A673 (cell line): Measurements from ENCODE around the gene ATXN10. TPM values are rescaled to one million over a fixed set of nuclear protein-coding genes. Genes with fewer than 3 reads are reported as not detected.

Experiments
- BruUV-seq: library from RNA; stranded (reverse); fragments of 400-500 nt; replicated peaks from 2 replicates; lab custom pipeline; 2021; lab: Mats Ljungman, UMichigan
- CTCF ChIA-PET: fragments of 300-600 bp; sonication (Branson Sonifier 250); formaldehyde crosslinking; loops from one replicate; lab custom pipeline; 2022; ENCODE audit warnings: antibody characterized with exemption; lab: Charles Lee
- POLR2A ChIA-PET: fragments of 300-600 bp; sonication (Branson Sonifier 250); formaldehyde crosslinking; loops from one replicate; lab custom pipeline; 2022; ENCODE audit warnings: antibody characterized with exemption; ENCODE audit not compliant: low non-redundant PET; lab: Charles Lee
- DNase-seq: peaks from one replicate; pipeline ENCODE4 v3.0.0-alpha.2; 2015; ENCODE audit warnings: low spot score
- H3K27ac ChIP-seq: fragments of 200-600 bp; sonication (generic); 2 replicates; pipeline ENCODE4 v1.5.1; 2016; ENCODE audit warnings: mixed run types, low read depth, mild to moderate bottlenecking, mixed read lengths, antibody characterized with exemption, low read length; ENCODE audit not compliant: poor library complexity, severe bottlenecking
- H3K27me3 ChIP-seq: fragments of 200-600 bp; sonication (generic); replicated peaks from 2 replicates; pipeline ENCODE4 v1.6.1; 2017; ENCODE audit warnings: mixed run types, low read depth, mild to moderate bottlenecking, mixed read lengths, antibody characterized with exemption, low read length; ENCODE audit not compliant: insufficient read depth, poor library complexity
- H3K36me3 ChIP-seq: fragments of 200-600 bp; sonication (generic); 2 replicates; pipeline ENCODE4 v1.6.1; 2016; ENCODE audit warnings: mixed run types, mild to moderate bottlenecking, mixed read lengths, antibody characterized with exemption, low read length; ENCODE audit not compliant: insufficient read depth, poor library complexity, severe bottlenecking
- H3K4me1 ChIP-seq: fragments of 200-600 bp; sonication (generic); 2 replicates; pipeline ENCODE4 v1.6.1; 2017; ENCODE audit warnings: mixed run types, mild to moderate bottlenecking, mixed read lengths, antibody characterized with exemption, low read length; ENCODE audit not compliant: insufficient read depth, poor library complexity, severe bottlenecking
- H3K4me3 ChIP-seq: fragments of 200-600 bp; sonication (generic); 2 replicates; pipeline ENCODE4 v1.5.1; 2016; ENCODE audit warnings: low read depth, mixed run types, mild to moderate bottlenecking, mixed read lengths, low read length; ENCODE audit not compliant: poor library complexity, severe bottlenecking
- H3K9me3 ChIP-seq: fragments of 200-600 bp; sonication (generic); 2 replicates; pipeline ENCODE4 v1.6.1; 2016; ENCODE audit warnings: mixed run types, low read depth, mild to moderate bottlenecking, mixed read lengths, antibody characterized with exemption, low read length; ENCODE audit not compliant: poor library complexity, severe bottlenecking
- CTCF ChIP-seq: fragments of 300-800, 200-600 bp; sonication (generic); conservative IDR thresholded peaks from 2 replicates; pipeline ENCODE4 v1.5.1; 2017; ENCODE audit warnings: low read depth, mild to moderate bottlenecking, antibody characterized with exemption, low read length, moderate library complexity, mixed read lengths
- EZH2 ChIP-seq: fragments of 200-600 bp; sonication (generic); IDR thresholded peaks from 2 replicates; pipeline ENCODE4 v1.6.1; 2017; ENCODE audit warnings: borderline replicate concordance, low read depth, mild to moderate bottlenecking, mixed read lengths, antibody characterized with exemption, low read length; ENCODE audit not compliant: poor library complexity, severe bottlenecking
- intact Hi-C: fragments of 100-400 bp; cut with micrococcal nuclease; formaldehyde crosslinking; loops from one replicate; pipeline ENCODE4 v1.10.0; 2022; ENCODE audit not compliant: unreplicated experiment
- total RNA-seq: library from RNA; stranded (reverse); gene quantifications from 2 replicates; pipeline ENCODE4 v1.2.3, GENCODE V29; 2021

Gene ATXN10
- total RNA-seq, 1 experiment from 2014 or later = 294 TPM

- H3K36me3 ChIP-seq = no peaks in the 10 kb centered on the region
- CTCF ChIA-PET = no interaction called here
- H3K4me3 ChIP-seq = no peak overlapping the region
- H3K27ac ChIP-seq = no peak overlapping the region
- POLR2A ChIA-PET = no interaction called here
- no peak for DNase-seq
- H3K27me3 ChIP-seq = no peaks in the 10 kb centered on the region
- TF ChIP-seq CTCF (no peak), EZH2 (no peak)
- peaks cover 2% of the 10 kb centered on the region for H3K4me1 ChIP-seq
- no TSS peak for BruUV-seq
- H3K9me3 ChIP-seq = no peaks in the 10 kb centered on the region
- intact Hi-C loops = no loop called here
These were observed 20.9 kb upstream of the ATXN10 start for GRCh38 chr22:45650721-45651120.

GRCh38 chr22:45651931-45652528, 19.6 kb upstream of the ATXN10 start:
- Histone ChIP-seq H3K27ac (no peak overlapping the region), H3K4me3 (no peak overlapping the region), H3K36me3 (no peaks in the 10 kb centered on the region), H3K9me3 (no peaks in the 10 kb centered on the region), H3K4me1 (no peaks in the 10 kb centered on the region), H3K27me3 (no peaks in the 10 kb centered on the region)
- TF ChIP-seq CTCF (no peak), EZH2 (no peak)
- intact Hi-C loops = no loop called here
- no TSS peak for BruUV-seq
- POLR2A ChIA-PET = interaction anchor here (0.6 to 0.7 kb wide), 2 partner anchors 49 to 204 kb away, joined by 3 read pairs; no protein-coding TSS in a partner anchor
- CTCF ChIA-PET = no interaction called here
- no peak for DNase-seq

DNA sequence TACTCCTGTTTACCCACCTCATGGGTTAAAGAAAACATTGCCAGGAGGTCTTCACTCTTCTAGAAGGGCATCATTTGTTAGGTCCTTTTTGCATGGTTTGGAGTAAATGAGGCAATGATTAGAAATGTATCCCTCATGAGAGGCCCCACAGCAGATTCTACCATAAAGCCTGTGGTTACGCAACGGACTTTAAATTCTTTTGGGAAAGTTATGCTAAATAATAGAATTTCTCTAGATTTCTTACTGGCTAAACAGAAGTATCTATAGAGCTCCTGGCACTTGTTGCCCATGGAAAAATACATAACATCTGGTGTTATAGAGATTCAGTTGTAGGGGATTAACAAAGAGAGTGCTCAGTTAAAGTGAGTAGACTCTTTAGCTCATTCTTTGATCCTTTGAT, 15.1 kb upstream of the ATXN10 start:
- POLR2A ChIA-PET = no interaction called here

More for the DNA sequence above, 15.1 kb upstream of the ATXN10 start:
- Histone ChIP-seq H3K4me3 (no peak overlapping the region), H3K27ac (no peak overlapping the region), H3K4me1 (no peaks in the 10 kb centered on the region), H3K9me3 (no peaks in the 10 kb centered on the region), H3K27me3 (no peaks in the 10 kb centered on the region), H3K36me3 (no peaks in the 10 kb centered on the region)
- intact Hi-C loops = no loop called here
- CTCF ChIA-PET = no interaction called here
- no TSS peak for BruUV-seq
- DNase-seq = no peak
- TF ChIP-seq EZH2 (no peak), CTCF (no peak)
